Ovary (tissue), 3 donors: Measurements from ENCODE around the gene RRP36.

Experiments used
- EP300 ChIP-seq: sonication (generic); formaldehyde crosslinking; IDR thresholded peaks from one replicate; pipeline ENCODE4 v1.6.1; 2017; ENCODE audit warnings: antibody characterized with exemption
- POLR2A ChIP-seq: fragments of 450-650 bp; IDR thresholded peaks from one replicate; pipeline ENCODE4 v1.6.1; 2017; ENCODE audit warnings: antibody characterized with exemption, mild to moderate bottlenecking, moderate library complexity
- TF ChIP-seq, protein P1 (sequence below), 3 donors: fragments of 450-650 bp in 2 of 3; fragments of 200-600 bp in 1 of 3; IDR thresholded peaks; one replicate each; pipeline versions ENCODE4 v1.5.1 to v1.8.0; 2016 to 2022; ENCODE audit warnings: antibody characterized with exemption in 3 of 3, mild to moderate bottlenecking in 1 of 3
- donor health status: DM: no; HTN: no; CAD: no.

DNA sequence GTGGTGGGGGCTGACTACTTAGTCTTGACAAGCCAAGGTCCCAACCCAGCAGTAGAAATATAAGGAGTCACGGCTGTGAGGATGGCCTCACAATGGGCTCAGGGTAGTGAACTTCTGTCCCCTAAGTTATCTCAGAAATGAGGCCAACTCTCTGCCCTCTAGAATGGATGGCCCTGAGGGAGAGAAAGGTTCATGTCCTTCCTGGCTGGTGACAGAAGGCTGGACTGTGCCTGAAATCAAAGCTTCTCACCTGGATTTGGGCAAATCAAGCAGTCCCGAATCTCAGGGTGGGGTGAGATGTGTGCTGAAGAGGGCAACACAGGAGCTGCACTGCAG is 12.7 kb downstream of the RRP36 start:
- TF ChIP-seq, protein P1, sequence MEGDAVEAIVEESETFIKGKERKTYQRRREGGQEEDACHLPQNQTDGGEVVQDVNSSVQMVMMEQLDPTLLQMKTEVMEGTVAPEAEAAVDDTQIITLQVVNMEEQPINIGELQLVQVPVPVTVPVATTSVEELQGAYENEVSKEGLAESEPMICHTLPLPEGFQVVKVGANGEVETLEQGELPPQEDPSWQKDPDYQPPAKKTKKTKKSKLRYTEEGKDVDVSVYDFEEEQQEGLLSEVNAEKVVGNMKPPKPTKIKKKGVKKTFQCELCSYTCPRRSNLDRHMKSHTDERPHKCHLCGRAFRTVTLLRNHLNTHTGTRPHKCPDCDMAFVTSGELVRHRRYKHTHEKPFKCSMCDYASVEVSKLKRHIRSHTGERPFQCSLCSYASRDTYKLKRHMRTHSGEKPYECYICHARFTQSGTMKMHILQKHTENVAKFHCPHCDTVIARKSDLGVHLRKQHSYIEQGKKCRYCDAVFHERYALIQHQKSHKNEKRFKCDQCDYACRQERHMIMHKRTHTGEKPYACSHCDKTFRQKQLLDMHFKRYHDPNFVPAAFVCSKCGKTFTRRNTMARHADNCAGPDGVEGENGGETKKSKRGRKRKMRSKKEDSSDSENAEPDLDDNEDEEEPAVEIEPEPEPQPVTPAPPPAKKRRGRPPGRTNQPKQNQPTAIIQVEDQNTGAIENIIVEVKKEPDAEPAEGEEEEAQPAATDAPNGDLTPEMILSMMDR (IDR thresholded peaks at IDR 0.05): no peak
- TF ChIP-seq POLR2A (no peak), EP300 (no peak)
